Gastrocnemius medialis (tissue), 4 donors: ENCODE measurements around the gene ZNF670. TPM values are rescaled to one million over a fixed set of nuclear protein-coding genes. Genes with fewer than 3 reads are reported as not detected.

Experiments used
- ATAC-seq, 2 donors: fragments of 150-250 bp; one replicate each; pipeline ENCODE4 v1.9.1; 2016
- DNase-seq, 2 donors: peaks; one replicate each; pipeline ENCODE4 v3.0.0-alpha.2; 2019
- H3K27ac ChIP-seq, 4 donors: fragments of 200-600 bp; sonication (generic); 1 replicate in 1 of 4; 2 replicates in 3 of 4; pipeline ENCODE4 v1.5.1; 2016 to 2018; ENCODE audit warnings: mild to moderate bottlenecking in 2 of 4, moderate library complexity in 1 of 4
- H3K27me3 ChIP-seq, 3 donors: fragments of 200-600 bp; sonication (generic) in 2 of 3; 1 replicate in 1 of 3; 2 replicates in 2 of 3; pipeline versions ENCODE4 v1.5.1 to v1.6.0; 2016 to 2019; ENCODE audit warnings: mild to moderate bottlenecking in 1 of 3, moderate library complexity in 1 of 3
- H3K36me3 ChIP-seq, 2 donors: fragments of 200-600 bp; sonication (generic) in 1 of 2; one replicate each; pipeline ENCODE4 v1.5.1; 2017 to 2018
- H3K4me1 ChIP-seq, 2 donors: fragments of 200-600 bp; sonication (generic) in 1 of 2; one replicate each; pipeline ENCODE4 v1.5.1; 2016 to 2017; ENCODE audit warnings: mild to moderate bottlenecking in 2 of 2
- H3K4me3 ChIP-seq, 4 donors: fragments of 200-600 bp; sonication (generic) in 3 of 4; 1 replicate in 1 of 4; 2 replicates in 3 of 4; pipeline ENCODE4 v1.5.1; 2016 to 2019; ENCODE audit warnings: mild to moderate bottlenecking in 2 of 4
- H3K9me3 ChIP-seq, 3 donors: fragments of 200-600 bp; sonication (generic) in 2 of 3; 1 replicate in 1 of 3; 2 replicates in 2 of 3; pipeline ENCODE4 v1.5.1; 2016 to 2019
- CTCF ChIP-seq, 5 experiments: fragments of 450-650 bp in 3 of 5; fragments of 200-600 bp in 2 of 5; sonication (generic) in 2 of 5; IDR thresholded peaks in 4 of 5; conservative IDR thresholded peaks in 1 of 5; 1 replicate in 4 of 5; 2 replicates in 1 of 5; pipeline ENCODE4 v1.5.1; 2016 to 2019; ENCODE audit warnings: antibody characterized with exemption in 5 of 5, mild to moderate bottlenecking in 3 of 5, moderate library complexity in 3 of 5
- POLR2A ChIP-seq, 2 donors: fragments of 450-650 bp; IDR thresholded peaks; one replicate each; pipeline ENCODE4 v1.6.1; 2017; ENCODE audit warnings: antibody characterized with exemption in 2 of 2, mild to moderate bottlenecking in 2 of 2, moderate library complexity in 2 of 2
- in situ Hi-C, 4 donors: fragments of 200-750 bp; cut with MboI; loops; one replicate each; pipeline versions ENCODE4 v1.15.0 to v1.8.0; 2017; ENCODE audit warnings: low sequenced_read_pairs in 4 of 4
- intact Hi-C: fragments of 100-400 bp; cut with DNase I; formaldehyde crosslinking; loops from one replicate; pipeline ENCODE4 v1.15.1; 2023; ENCODE audit warnings: low total_unique reads
- total RNA-seq, 4 donors: library from RNA; depleted of rRNA; stranded (reverse); fragments of >200 nt; gene quantifications; one replicate each; pipeline versions ENCODE4 v1.1.0 to v1.2.3, GENCODE V29; 2016

ZNF670 gene
- total RNA-seq, 4 donors from 2014 or later: 0.49 to 1.3 (median 0.52) TPM

- ATAC-seq (no peak), DNase-seq (no peak)
- no peaks in the 10 kb centered on the region for H3K27me3 ChIP-seq
- no peak overlapping the region for H3K4me3 ChIP-seq
- no peak overlapping the region for H3K27ac ChIP-seq
- no peaks in the 10 kb centered on the region for H3K9me3 ChIP-seq
- TF ChIP-seq CTCF (IDR thresholded peaks at IDR 0.05 in 4 of 5, conservative IDR thresholded peaks at IDR 0.05 in 1 of 5) (no peak), POLR2A (IDR thresholded peaks at IDR 0.05) (no peak)
- H3K4me1 ChIP-seq: no peaks in the 10 kb centered on the region
- intact Hi-C loops: no loop called here
- no peaks in the 10 kb centered on the region for H3K36me3 ChIP-seq
- in situ Hi-C loops: no loop called here
These were observed 41.2 kb upstream of the ZNF670 start for GRCh38 chr1:247119600-247120407.

- intact Hi-C loops (no loop called here), in situ Hi-C loops (no loop called here)
- DNase-seq: no peak
- Histone ChIP-seq H3K4me1 (no peaks in the 10 kb centered on the region), H3K27me3 (no peaks in the 10 kb centered on the region), H3K4me3 (no peak overlapping the region), H3K27ac (no peak overlapping the region), H3K36me3 (no peaks in the 10 kb centered on the region), H3K9me3 (no peaks in the 10 kb centered on the region)
- no peak for TF ChIP-seq CTCF (IDR thresholded peaks at IDR 0.05 in 4 of 5, conservative IDR thresholded peaks at IDR 0.05 in 1 of 5)
- TF ChIP-seq POLR2A (IDR thresholded peaks at IDR 0.05): no peak
- ATAC-seq: no peak
These were observed 40.4 kb upstream of the ZNF670 start for GRCh38 chr1:247118946-247119446.

- peaks cover 4 to 8% of the 10 kb centered on the region in 2 donors for H3K4me1 ChIP-seq
- no peaks in the 10 kb centered on the region for H3K9me3 ChIP-seq
- DNase-seq (no peak), ATAC-seq (no peak)
- H3K27ac ChIP-seq: no peak overlapping the region
- no peaks in the 10 kb centered on the region for H3K36me3 ChIP-seq
- H3K27me3 ChIP-seq: no peaks in the 10 kb centered on the region
- TF ChIP-seq CTCF (IDR thresholded peaks at IDR 0.05 in 4 of 5, conservative IDR thresholded peaks at IDR 0.05 in 1 of 5) (no peak), POLR2A (IDR thresholded peaks at IDR 0.05) (no peak)
- H3K4me3 ChIP-seq: no peak overlapping the region
- in situ Hi-C loops: no loop called here
- intact Hi-C loops: no loop called here
These were observed 36.9 kb upstream of the ZNF670 start for GRCh38 chr1:247115545-247115944.

- TF ChIP-seq CTCF (IDR thresholded peaks at IDR 0.05 in 4 of 5, conservative IDR thresholded peaks at IDR 0.05 in 1 of 5) (no peak), POLR2A (IDR thresholded peaks at IDR 0.05) (no peak)
- H3K36me3 ChIP-seq: no peaks in the 10 kb centered on the region
- no peaks in the 10 kb centered on the region for H3K9me3 ChIP-seq
- H3K4me3 ChIP-seq: no peak overlapping the region
- no peak overlapping the region for H3K27ac ChIP-seq
- intact Hi-C loops: no loop called here
- no peak for DNase-seq
- no peaks in the 10 kb centered on the region for H3K27me3 ChIP-seq
- H3K4me1 ChIP-seq: peaks cover 6 to 9% of the 10 kb centered on the region in 2 donors
- no peak for ATAC-seq
- in situ Hi-C loops: no loop called here
These were observed 36.5 kb upstream of the ZNF670 start for GRCh38 chr1:247115141-247115510.
